WTC11 (cell line): Measurements from ENCODE around the gene IVL. TPM values are rescaled to one million over a fixed set of nuclear protein-coding genes. Genes with fewer than 3 reads are reported as not detected.

Experiments used
- ATAC-seq: fragments of 200-7000 bp; cut with Tn5 transposase; 2 replicates; pipeline ENCODE4 v1.10.0; 2021; ENCODE audit warnings: mild to moderate bottlenecking, moderate library complexity
- CTCF ChIA-PET: fragments of 300-600 bp; sonication (Branson Sonifier 250); formaldehyde crosslinking; loops from one replicate; lab custom pipeline; 2021; ENCODE audit warnings: antibody characterized with exemption; lab: Charles Lee
- POLR2A ChIA-PET: fragments of 350-600 bp; sonication (Branson Sonifier 250); formaldehyde crosslinking; loops from one replicate; lab custom pipeline; 2021; ENCODE audit warnings: antibody characterized with exemption; lab: Charles Lee
- DNase-seq: peaks from one replicate; pipeline ENCODE4 v3.0.0; 2021; ENCODE audit warnings: low spot score
- H3K27ac Mint-ChIP-seq: 2 replicates; pipeline ENCODE4 v1.8.0; 2021; ENCODE audit warnings: mixed read lengths
- H3K27me3 Mint-ChIP-seq: 2 replicates; pipeline ENCODE4 v1.8.0; 2021; ENCODE audit warnings: low read depth, mild to moderate bottlenecking, moderate library complexity, mixed read lengths
- H3K36me3 Mint-ChIP-seq: 2 replicates; pipeline ENCODE4 v1.8.0; 2021; ENCODE audit warnings: mixed read lengths
- H3K4me1 Mint-ChIP-seq: 2 replicates; pipeline ENCODE4 v1.8.0; 2022; ENCODE audit warnings: mixed read lengths
- H3K4me3 Mint-ChIP-seq: 2 replicates; pipeline ENCODE4 v1.8.0; 2021; ENCODE audit warnings: mild to moderate bottlenecking, moderate library complexity, mixed read lengths
- H3K9me3 Mint-ChIP-seq: 2 replicates; pipeline ENCODE4 v1.8.0; 2021; ENCODE audit warnings: mixed read lengths
- CREB1 ChIP-seq: sonication (generic); formaldehyde crosslinking; IDR thresholded peaks from 2 replicates; pipeline ENCODE4 v1.8.0; 2023; ENCODE audit warnings: mild to moderate bottlenecking, missing genetic modification reagents
- FOXJ3 ChIP-seq: sonication (generic); formaldehyde crosslinking; IDR thresholded peaks from 2 replicates; pipeline ENCODE4 v1.9.0; 2021; ENCODE audit warnings: missing genetic modification reagents, mild to moderate bottlenecking, borderline replicate concordance
- FOXK1 ChIP-seq: sonication (generic); formaldehyde crosslinking; IDR thresholded peaks from 2 replicates; pipeline ENCODE4 v1.8.0; 2022; ENCODE audit warnings: mild to moderate bottlenecking, moderate library complexity, missing genetic modification reagents
- NFE2L1 ChIP-seq: sonication (generic); formaldehyde crosslinking; IDR thresholded peaks from 2 replicates; pipeline ENCODE4 v1.8.1; 2023; ENCODE audit warnings: missing genetic modification reagents
- NFYB ChIP-seq: sonication (generic); formaldehyde crosslinking; conservative IDR thresholded peaks from 2 replicates; pipeline ENCODE4 v1.8.0; 2022; ENCODE audit warnings: low read depth, missing genetic modification reagents
- PRRX2 ChIP-seq: fragments of 250-450 bp; sonication (Bioruptor Pico); IDR thresholded peaks from 2 replicates; pipeline ENCODE4 v1.8.0; 2021; ENCODE audit warnings: mild to moderate bottlenecking
- SOX15 ChIP-seq: fragments of 250-450 bp; sonication (Bioruptor Pico); IDR thresholded peaks from 2 replicates; pipeline ENCODE4 v1.9.0; 2021; ENCODE audit warnings: mild to moderate bottlenecking
- ZNF219 ChIP-seq: sonication (generic); formaldehyde crosslinking; IDR thresholded peaks from 2 replicates; pipeline ENCODE4 v1.8.0; 2023; ENCODE audit warnings: missing genetic modification reagents, mild to moderate bottlenecking, borderline replicate concordance
- ZNF671 ChIP-seq: fragments of 250-450 bp; sonication (Bioruptor Pico); IDR thresholded peaks from 2 replicates; pipeline ENCODE4 v1.8.0; 2021; ENCODE audit warnings: mild to moderate bottlenecking
- total RNA-seq: library from RNA; stranded (reverse); gene quantifications from 3 replicates; pipeline ENCODE4 v1.2.3, GENCODE V29; 2021
- TF ChIP-seq, protein P1 (sequence below): sonication (generic); formaldehyde crosslinking; IDR thresholded peaks from 2 replicates; pipeline ENCODE4 v1.8.1; 2022; ENCODE audit warnings: low read depth, mild to moderate bottlenecking, moderate library complexity, missing genetic modification reagents, borderline replicate concordance
- TF ChIP-seq, protein P2 (sequence below): fragments of 250-450 bp; sonication (Bioruptor Pico); conservative IDR thresholded peaks from 2 replicates; pipeline ENCODE4 v1.9.0; 2021; ENCODE audit warnings: mild to moderate bottlenecking
- TF ChIP-seq, protein P3 (sequence below): sonication (generic); formaldehyde crosslinking; conservative IDR thresholded peaks from 2 replicates; pipeline ENCODE4 v1.8.1; 2023; ENCODE audit warnings: mild to moderate bottlenecking, low read depth, missing genetic modification reagents, moderate library complexity
- TF ChIP-seq, protein P4 (sequence below): sonication (generic); formaldehyde crosslinking; IDR thresholded peaks from 2 replicates; pipeline ENCODE4 v1.8.1; 2023; ENCODE audit warnings: mild to moderate bottlenecking, missing genetic modification reagents, moderate library complexity
- TF ChIP-seq, protein P5 (sequence below): sonication (generic); formaldehyde crosslinking; IDR thresholded peaks from 2 replicates; pipeline ENCODE4 v1.8.0; 2023; ENCODE audit warnings: missing genetic modification reagents
- TF ChIP-seq, protein P6 (sequence below): sonication (generic); formaldehyde crosslinking; IDR thresholded peaks from 2 replicates; pipeline ENCODE4 v1.8.1; 2022; ENCODE audit warnings: mild to moderate bottlenecking, moderate library complexity, missing genetic modification reagents
- TF ChIP-seq, protein P7 (sequence below): sonication (generic); formaldehyde crosslinking; IDR thresholded peaks from 2 replicates; pipeline ENCODE4 v1.8.1; 2022; ENCODE audit warnings: mild to moderate bottlenecking, missing genetic modification reagents, moderate library complexity, borderline replicate concordance
- TF ChIP-seq, protein P8 (sequence below): fragments of 200-600 bp; IDR thresholded peaks from 2 replicates; pipeline ENCODE4 v1.8.0; 2022; ENCODE audit warnings: antibody characterized with exemption
- TF ChIP-seq, protein P9 (sequence below): sonication (generic); formaldehyde crosslinking; conservative IDR thresholded peaks from 2 replicates; pipeline ENCODE4 v1.8.1; 2022; ENCODE audit warnings: mild to moderate bottlenecking, missing genetic modification reagents

Gene IVL
- total RNA-seq, 1 experiment from 2014 or later, result not detected

DNA sequence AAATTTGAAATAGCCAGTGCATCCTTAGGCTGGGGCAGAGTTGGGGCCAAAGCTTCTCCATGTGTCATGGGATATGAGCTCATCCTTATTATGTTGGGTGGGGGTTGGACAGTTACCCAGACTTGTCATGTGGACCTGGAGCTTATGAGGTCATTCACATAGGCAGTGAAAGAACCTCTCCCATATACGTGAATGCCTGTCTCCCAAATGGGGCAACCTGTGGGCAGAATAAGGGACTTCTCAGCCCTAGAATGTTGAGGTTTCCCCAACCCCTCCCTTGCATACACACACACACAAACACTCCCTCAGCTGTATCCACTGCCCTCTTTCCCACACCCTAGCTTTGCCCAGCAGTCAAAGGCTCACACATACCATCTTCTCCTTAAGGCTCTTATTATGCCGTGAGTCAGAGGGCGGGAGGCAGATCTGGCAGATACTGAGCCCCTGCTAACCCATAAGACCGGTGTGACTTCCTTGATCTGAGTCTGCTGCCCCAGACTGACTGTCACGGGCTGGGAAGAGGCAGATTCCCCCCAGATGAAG lies 2.3 kb upstream of the IVL start (continued):
- TF ChIP-seq, protein P1, sequence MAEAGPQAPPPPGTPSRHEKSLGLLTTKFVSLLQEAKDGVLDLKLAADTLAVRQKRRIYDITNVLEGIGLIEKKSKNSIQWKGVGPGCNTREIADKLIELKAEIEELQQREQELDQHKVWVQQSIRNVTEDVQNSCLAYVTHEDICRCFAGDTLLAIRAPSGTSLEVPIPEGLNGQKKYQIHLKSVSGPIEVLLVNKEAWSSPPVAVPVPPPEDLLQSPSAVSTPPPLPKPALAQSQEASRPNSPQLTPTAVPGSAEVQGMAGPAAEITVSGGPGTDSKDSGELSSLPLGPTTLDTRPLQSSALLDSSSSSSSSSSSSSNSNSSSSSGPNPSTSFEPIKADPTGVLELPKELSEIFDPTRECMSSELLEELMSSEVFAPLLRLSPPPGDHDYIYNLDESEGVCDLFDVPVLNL (CRISPR knock-in tag), result no peak
- TF ChIP-seq PRRX2, result no peak

DNA sequence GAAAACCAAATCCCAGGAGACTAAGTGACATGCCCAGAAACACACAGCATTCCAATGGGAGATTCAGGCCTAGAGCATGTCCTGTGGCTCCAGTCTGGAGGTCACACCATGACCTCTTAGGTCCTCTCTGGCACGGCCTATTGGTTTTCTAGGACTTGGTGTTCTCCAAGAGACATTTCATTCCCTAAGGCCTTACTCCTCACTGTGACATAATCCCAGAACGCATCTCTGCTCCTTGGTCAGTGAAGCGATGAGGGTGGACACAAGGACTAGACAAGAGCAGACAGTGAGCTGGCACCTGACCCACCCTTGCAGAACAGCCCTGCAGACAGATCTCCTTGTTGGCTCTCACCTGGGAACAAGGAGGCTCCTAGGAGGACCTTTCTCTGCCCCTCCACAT lies 860 bp downstream of the IVL start:
- ATAC-seq (no peak), DNase-seq (no peak)
- H3K36me3 Mint-ChIP-seq, result peaks cover 4% of the 10 kb centered on the region; the same call in 1 of the 2 replicates
- peaks cover 6% of the 10 kb centered on the region for H3K27me3 Mint-ChIP-seq
- H3K4me1 Mint-ChIP-seq, result no peaks in the 10 kb centered on the region
- CTCF ChIA-PET, result interaction anchor here (1.3 to 1.8 kb wide), 3 partner anchors 10 to 284 kb away, joined by 4 to 6 read pairs (median 5); partner anchors contain the start of gene SMCP
- peaks cover 21% of the 10 kb centered on the region for H3K9me3 Mint-ChIP-seq
- H3K27ac Mint-ChIP-seq, result no peak overlapping the region
- H3K4me3 Mint-ChIP-seq, result no peak overlapping the region
- POLR2A ChIA-PET, result no interaction called here
- TF ChIP-seq, protein P2, sequence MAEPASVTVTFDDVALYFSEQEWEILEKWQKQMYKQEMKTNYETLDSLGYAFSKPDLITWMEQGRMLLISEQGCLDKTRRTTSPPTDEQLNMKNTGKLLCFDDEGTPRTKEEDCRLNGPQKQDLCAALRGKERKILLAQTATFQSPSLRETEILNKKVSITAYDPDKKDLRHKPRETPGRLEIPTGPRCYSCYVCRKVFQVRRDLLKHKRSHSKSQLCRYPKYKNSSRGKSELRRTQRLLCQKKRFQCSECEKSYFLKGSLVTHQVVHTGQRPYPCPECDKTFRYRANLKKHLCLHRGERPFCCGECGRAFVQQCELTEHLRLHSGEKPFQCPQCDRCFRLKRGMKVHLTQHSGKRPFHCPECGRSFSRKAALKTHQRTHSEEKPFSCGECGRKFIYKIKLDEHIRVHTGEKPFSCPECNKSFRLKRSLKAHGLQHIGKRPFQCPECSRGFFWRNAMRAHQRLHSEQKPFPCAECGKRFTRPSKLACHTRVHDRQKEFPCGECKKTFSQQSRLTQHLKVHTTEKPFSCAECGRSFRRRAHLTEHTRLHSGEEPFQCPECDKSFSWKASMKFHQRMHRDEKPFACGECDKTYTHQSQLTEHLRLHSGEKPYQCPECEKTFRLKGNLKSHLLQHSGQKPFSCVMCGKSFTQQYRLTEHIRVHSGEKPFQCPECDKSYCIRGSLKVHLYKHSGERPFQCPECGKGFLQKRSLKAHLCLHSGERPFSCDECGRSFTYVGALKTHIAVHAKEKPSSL (CRISPR knock-in tag), result no peak
- TF ChIP-seq ZNF219 (CRISPR knock-in tag) (no peak), NFE2L1 (no peak), FOXJ3 (CRISPR knock-in tag) (no peak), ZNF671 (no peak), CREB1 (CRISPR knock-in tag) (no peak), SOX15 (CRISPR knock-in tag) (no peak), NFYB (CRISPR knock-in tag) (no peak), FOXK1 (CRISPR knock-in tag) (no peak)
- TF ChIP-seq, protein P3, sequence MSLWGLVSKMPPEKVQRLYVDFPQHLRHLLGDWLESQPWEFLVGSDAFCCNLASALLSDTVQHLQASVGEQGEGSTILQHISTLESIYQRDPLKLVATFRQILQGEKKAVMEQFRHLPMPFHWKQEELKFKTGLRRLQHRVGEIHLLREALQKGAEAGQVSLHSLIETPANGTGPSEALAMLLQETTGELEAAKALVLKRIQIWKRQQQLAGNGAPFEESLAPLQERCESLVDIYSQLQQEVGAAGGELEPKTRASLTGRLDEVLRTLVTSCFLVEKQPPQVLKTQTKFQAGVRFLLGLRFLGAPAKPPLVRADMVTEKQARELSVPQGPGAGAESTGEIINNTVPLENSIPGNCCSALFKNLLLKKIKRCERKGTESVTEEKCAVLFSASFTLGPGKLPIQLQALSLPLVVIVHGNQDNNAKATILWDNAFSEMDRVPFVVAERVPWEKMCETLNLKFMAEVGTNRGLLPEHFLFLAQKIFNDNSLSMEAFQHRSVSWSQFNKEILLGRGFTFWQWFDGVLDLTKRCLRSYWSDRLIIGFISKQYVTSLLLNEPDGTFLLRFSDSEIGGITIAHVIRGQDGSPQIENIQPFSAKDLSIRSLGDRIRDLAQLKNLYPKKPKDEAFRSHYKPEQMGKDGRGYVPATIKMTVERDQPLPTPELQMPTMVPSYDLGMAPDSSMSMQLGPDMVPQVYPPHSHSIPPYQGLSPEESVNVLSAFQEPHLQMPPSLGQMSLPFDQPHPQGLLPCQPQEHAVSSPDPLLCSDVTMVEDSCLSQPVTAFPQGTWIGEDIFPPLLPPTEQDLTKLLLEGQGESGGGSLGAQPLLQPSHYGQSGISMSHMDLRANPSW, result no peak
- TF ChIP-seq, protein P4, sequence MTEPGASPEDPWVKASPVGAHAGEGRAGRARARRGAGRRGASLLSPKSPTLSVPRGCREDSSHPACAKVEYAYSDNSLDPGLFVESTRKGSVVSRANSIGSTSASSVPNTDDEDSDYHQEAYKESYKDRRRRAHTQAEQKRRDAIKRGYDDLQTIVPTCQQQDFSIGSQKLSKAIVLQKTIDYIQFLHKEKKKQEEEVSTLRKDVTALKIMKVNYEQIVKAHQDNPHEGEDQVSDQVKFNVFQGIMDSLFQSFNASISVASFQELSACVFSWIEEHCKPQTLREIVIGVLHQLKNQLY (CRISPR knock-in tag), result no peak
- TF ChIP-seq, protein P5, sequence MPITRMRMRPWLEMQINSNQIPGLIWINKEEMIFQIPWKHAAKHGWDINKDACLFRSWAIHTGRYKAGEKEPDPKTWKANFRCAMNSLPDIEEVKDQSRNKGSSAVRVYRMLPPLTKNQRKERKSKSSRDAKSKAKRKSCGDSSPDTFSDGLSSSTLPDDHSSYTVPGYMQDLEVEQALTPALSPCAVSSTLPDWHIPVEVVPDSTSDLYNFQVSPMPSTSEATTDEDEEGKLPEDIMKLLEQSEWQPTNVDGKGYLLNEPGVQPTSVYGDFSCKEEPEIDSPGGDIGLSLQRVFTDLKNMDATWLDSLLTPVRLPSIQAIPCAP (CRISPR knock-in tag), result no peak
- TF ChIP-seq, protein P6, sequence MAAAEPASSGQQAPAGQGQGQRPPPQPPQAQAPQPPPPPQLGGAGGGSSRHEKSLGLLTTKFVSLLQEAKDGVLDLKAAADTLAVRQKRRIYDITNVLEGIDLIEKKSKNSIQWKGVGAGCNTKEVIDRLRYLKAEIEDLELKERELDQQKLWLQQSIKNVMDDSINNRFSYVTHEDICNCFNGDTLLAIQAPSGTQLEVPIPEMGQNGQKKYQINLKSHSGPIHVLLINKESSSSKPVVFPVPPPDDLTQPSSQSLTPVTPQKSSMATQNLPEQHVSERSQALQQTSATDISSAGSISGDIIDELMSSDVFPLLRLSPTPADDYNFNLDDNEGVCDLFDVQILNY (CRISPR knock-in tag), result no peak
- TF ChIP-seq, protein P7, sequence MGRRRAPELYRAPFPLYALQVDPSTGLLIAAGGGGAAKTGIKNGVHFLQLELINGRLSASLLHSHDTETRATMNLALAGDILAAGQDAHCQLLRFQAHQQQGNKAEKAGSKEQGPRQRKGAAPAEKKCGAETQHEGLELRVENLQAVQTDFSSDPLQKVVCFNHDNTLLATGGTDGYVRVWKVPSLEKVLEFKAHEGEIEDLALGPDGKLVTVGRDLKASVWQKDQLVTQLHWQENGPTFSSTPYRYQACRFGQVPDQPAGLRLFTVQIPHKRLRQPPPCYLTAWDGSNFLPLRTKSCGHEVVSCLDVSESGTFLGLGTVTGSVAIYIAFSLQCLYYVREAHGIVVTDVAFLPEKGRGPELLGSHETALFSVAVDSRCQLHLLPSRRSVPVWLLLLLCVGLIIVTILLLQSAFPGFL (CRISPR knock-in tag), result no peak
- TF ChIP-seq, protein P8, sequence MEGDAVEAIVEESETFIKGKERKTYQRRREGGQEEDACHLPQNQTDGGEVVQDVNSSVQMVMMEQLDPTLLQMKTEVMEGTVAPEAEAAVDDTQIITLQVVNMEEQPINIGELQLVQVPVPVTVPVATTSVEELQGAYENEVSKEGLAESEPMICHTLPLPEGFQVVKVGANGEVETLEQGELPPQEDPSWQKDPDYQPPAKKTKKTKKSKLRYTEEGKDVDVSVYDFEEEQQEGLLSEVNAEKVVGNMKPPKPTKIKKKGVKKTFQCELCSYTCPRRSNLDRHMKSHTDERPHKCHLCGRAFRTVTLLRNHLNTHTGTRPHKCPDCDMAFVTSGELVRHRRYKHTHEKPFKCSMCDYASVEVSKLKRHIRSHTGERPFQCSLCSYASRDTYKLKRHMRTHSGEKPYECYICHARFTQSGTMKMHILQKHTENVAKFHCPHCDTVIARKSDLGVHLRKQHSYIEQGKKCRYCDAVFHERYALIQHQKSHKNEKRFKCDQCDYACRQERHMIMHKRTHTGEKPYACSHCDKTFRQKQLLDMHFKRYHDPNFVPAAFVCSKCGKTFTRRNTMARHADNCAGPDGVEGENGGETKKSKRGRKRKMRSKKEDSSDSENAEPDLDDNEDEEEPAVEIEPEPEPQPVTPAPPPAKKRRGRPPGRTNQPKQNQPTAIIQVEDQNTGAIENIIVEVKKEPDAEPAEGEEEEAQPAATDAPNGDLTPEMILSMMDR, result no peak
- TF ChIP-seq, protein P9, sequence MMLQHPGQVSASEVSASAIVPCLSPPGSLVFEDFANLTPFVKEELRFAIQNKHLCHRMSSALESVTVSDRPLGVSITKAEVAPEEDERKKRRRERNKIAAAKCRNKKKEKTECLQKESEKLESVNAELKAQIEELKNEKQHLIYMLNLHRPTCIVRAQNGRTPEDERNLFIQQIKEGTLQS (CRISPR knock-in tag), result no peak
